Peyer's patch (tissue), 4 donors: Measurements from ENCODE around the gene PAX9.

Source experiments
- CTCF ChIP-seq, 6 experiments: fragments of 450-650 bp in 4 of 6; fragments of 200-600 bp in 2 of 6; sonication (generic) in 1 of 6; IDR thresholded peaks; one replicate each; pipeline ENCODE4 v1.5.1; 2017 to 2019; ENCODE audit warnings: antibody characterized with exemption in 6 of 6, mild to moderate bottlenecking in 3 of 6, moderate library complexity in 1 of 6
- POLR2A ChIP-seq, 2 donors: fragments of 450-650 bp; IDR thresholded peaks; one replicate each; pipeline ENCODE4 v1.5.1; 2017; ENCODE audit warnings: antibody characterized with exemption in 2 of 2, mild to moderate bottlenecking in 2 of 2, moderate library complexity in 2 of 2

GRCh38 chr14:36702474-36702873 is 40.8 kb downstream of the PAX9 start:
- TF ChIP-seq CTCF (IDR thresholded peaks at IDR 0.05) (no peak), POLR2A (IDR thresholded peaks at IDR 0.05) (no peak)
